Colonic mucosa (tissue), 4 donors: ENCODE results near the gene METAP1D. TPM values are rescaled to one million over a fixed set of nuclear protein-coding genes. Genes with fewer than 3 reads are reported as not detected.

Source experiments
- DNase-seq: peaks from one replicate; pipeline ENCODE4 v3.0.0-alpha.2; 2020
- H3K27ac ChIP-seq: fragments of 200-600 bp; one replicate; pipeline ENCODE4 v1.8.0; 2021
- H3K27me3 ChIP-seq: fragments of 200-600 bp; one replicate; pipeline ENCODE4 v1.8.0; 2021
- H3K36me3 ChIP-seq: fragments of 200-600 bp; one replicate; pipeline ENCODE4 v1.8.0; 2021
- H3K4me1 ChIP-seq: fragments of 200-600 bp; one replicate; pipeline ENCODE4 v1.8.0; 2021; ENCODE audit warnings: mild to moderate bottlenecking
- H3K4me3 ChIP-seq: fragments of 200-600 bp; one replicate; pipeline ENCODE4 v1.8.0; 2021
- H3K9ac ChIP-seq, 2 donors: one replicate each; pipeline ENCODE4 v1.7.0; 2013; ENCODE audit warnings: control low read depth in 2 of 2, low read depth in 2 of 2, low read length in 2 of 2
- H3K9me3 ChIP-seq: fragments of 200-600 bp; one replicate; pipeline ENCODE4 v1.8.0; 2021
- intact Hi-C: fragments of 100-400 bp; cut with DNase I; formaldehyde crosslinking; loops from one replicate; pipeline ENCODE4 v1.14.1; 2022
- total RNA-seq, 2 donors: library from RNA; stranded (reverse); fragmentation: NEBNext Ultra II Directional in 1 of 2; extraction: Animal tissue kit (Norgen Biotek cat#: 25700) in 1 of 2; gene quantifications; one replicate each; pipeline ENCODE4 v1.2.1, GENCODE V29; 2021
- TF ChIP-seq, protein P1 (sequence below): fragments of 200-600 bp; IDR thresholded peaks from one replicate; pipeline ENCODE4 v1.8.0; 2022; ENCODE audit warnings: antibody characterized with exemption, mild to moderate bottlenecking
- donor health status: healthy.
- donor health status: DM: no; HTN: no; CAD: no.
- donor health status: DM: no; HTN: no; CAD: no.

Gene METAP1D
- 1 to 10 TPM; 3.3 to 5.8 TPM for total RNA-seq

DNA sequence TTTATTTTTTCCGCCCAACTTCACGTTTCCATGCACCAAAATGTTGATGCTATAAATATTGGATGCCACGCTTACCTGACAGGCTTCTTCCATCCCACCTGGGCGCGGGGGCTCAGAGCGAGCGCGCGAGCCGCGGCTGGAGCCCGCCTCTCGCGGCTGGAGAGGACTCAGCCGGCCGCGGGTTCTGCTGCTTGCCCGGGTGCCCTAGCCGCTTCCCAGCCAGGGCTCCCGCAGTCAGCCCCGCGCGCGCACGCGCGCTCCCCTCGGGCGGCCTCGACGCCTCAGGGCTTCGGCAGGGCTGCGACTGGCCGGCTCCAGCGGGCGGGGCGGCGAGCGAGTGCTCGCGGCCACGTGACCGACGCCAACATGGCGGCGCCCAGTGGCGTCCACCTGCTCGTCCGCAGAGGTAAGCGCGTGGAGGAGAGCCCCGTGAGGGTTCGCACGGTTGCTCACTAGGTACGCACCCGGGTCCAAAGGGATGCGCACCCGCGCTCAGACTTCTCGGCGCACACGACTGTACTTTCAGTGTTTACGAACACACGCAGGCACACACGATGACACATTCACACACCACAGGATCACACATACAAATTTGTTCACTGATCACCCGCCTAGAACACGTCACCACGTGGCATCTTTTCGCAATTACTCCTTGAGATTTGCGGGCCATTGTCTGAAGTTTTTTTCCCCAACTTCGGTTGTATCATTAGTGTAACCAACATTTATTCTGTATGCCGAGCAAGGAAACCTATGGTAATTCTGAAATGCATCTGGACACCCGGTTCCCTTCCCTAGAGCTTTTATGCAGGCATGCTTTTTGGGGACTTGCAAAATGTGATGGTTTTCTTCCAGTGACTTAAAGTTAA is at the start of gene METAP1D:
TSS of gene METAP1D (plus strand) at position 350 of the 866 bp plus-strand sequence. CDS start at position 367, 17 bp downstream.
- Histone ChIP-seq H3K4me3 (peak within 1 kb of the TSS; percentile 64), H3K9me3 (no peaks in the 10 kb centered on the region), H3K36me3 (no peaks in the 10 kb centered on the region), H3K27ac (no peak within 1 kb of the TSS), H3K27me3 (no peaks in the 10 kb centered on the region), H3K9ac (peak within 1 kb of the TSS; percentile 54 to 79), H3K4me1 (peaks cover 3% of the 10 kb centered on the region)
- DNase-seq: peak; percentile 93
- TF ChIP-seq, protein P1, sequence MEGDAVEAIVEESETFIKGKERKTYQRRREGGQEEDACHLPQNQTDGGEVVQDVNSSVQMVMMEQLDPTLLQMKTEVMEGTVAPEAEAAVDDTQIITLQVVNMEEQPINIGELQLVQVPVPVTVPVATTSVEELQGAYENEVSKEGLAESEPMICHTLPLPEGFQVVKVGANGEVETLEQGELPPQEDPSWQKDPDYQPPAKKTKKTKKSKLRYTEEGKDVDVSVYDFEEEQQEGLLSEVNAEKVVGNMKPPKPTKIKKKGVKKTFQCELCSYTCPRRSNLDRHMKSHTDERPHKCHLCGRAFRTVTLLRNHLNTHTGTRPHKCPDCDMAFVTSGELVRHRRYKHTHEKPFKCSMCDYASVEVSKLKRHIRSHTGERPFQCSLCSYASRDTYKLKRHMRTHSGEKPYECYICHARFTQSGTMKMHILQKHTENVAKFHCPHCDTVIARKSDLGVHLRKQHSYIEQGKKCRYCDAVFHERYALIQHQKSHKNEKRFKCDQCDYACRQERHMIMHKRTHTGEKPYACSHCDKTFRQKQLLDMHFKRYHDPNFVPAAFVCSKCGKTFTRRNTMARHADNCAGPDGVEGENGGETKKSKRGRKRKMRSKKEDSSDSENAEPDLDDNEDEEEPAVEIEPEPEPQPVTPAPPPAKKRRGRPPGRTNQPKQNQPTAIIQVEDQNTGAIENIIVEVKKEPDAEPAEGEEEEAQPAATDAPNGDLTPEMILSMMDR: no peak
- intact Hi-C loops: no loop called here

DNA sequence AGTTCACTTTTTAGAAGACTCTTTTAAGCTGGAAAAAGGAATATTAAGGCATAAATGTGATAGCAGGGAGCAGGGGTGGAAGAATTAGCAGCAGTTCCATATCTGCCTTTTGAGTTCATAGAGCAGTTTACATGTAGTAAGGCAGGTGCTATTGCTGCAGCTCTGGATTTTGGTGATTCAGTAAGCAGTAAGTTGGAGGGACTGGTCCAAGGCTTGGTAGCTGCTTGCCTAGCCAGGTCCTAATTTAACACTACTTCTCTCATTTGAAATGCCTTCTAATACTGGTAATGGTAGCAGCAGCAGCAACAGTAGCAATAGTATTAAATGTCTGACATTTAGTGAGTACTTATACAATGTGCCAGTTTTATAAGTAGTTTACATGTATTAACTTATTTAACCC is 47.5 kb upstream of the METAP1D start:
- no peak overlapping the region for H3K27ac ChIP-seq
- no peaks in the 10 kb centered on the region for H3K36me3 ChIP-seq
- no peaks in the 10 kb centered on the region for H3K9me3 ChIP-seq
- no peak overlapping the region for H3K4me3 ChIP-seq
- intact Hi-C loops: no loop called here
- no peaks in the 10 kb centered on the region for H3K27me3 ChIP-seq
- TF ChIP-seq, protein P1: no peak
- DNase-seq: no peak
- H3K4me1 ChIP-seq: no peaks in the 10 kb centered on the region
- no peak overlapping the region for H3K9ac ChIP-seq

DNA sequence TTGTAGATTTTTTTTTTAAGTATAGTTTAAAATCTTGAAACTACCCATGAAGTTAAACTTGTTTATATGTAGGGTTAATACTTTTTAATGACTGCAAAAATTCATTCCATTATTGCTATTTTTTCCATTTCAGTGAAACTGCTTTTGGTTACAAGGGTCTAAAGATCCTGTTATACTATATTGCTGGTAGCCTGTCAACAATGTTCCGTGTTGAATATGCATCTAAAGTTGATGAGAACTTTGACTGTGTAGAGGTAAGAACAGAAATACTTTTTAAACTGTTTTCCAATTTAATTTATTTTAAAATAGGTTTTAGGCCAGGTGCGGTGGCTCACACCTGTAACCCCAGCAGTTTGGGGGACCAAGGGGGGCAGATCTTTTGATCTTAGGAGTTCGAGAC is 47.0 kb upstream of the METAP1D start:
- no peak overlapping the region for H3K4me3 ChIP-seq
- no peak overlapping the region for H3K9ac ChIP-seq
- intact Hi-C loops: no loop called here
- no peaks in the 10 kb centered on the region for H3K4me1 ChIP-seq
- no peaks in the 10 kb centered on the region for H3K9me3 ChIP-seq
- H3K36me3 ChIP-seq: no peaks in the 10 kb centered on the region
- no peaks in the 10 kb centered on the region for H3K27me3 ChIP-seq
- DNase-seq: no peak
- TF ChIP-seq, protein P1: no peak
- no peak overlapping the region for H3K27ac ChIP-seq

DNA sequence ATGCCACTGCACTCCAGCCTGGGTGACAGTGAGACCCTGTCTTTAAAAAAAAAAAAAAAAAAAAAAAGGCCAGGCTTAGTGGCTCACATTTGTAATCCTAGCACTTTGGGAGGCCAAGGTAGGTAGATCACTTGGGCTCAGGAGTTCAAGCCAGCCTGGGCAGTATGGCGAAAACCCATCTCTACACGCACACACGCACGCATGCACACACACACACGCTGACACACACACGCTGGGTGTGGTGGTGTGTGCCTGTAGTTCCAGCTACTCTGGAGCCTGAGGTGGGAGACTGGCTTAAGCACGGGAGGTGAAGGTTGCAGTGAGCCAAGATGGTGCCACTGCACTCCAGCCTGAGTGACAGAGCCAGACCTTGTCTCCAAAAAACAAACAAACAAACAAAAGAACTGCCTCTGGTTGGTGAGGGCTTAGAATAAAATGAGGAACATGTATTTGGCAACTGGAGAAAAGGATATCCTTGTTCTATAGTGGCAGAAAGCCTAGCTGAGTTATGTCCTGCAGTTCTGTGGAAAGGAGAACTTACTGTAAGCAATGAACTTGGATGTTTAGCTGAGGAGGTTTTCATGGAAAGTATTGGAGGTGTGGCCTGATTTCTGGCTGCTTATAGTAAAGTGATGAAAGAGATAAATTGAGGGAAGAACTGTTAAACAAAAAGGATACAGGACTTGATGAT is 43.5 kb upstream of the METAP1D start:
- TF ChIP-seq, protein P1: no peak
- H3K9ac ChIP-seq: no peak overlapping the region
- no peak overlapping the region for H3K4me3 ChIP-seq
- H3K27me3 ChIP-seq: no peaks in the 10 kb centered on the region
- intact Hi-C loops: no loop called here
- no peaks in the 10 kb centered on the region for H3K36me3 ChIP-seq
- no peak for DNase-seq
- no peaks in the 10 kb centered on the region for H3K4me1 ChIP-seq
- H3K27ac ChIP-seq: no peak overlapping the region
- H3K9me3 ChIP-seq: no peaks in the 10 kb centered on the region

DNA sequence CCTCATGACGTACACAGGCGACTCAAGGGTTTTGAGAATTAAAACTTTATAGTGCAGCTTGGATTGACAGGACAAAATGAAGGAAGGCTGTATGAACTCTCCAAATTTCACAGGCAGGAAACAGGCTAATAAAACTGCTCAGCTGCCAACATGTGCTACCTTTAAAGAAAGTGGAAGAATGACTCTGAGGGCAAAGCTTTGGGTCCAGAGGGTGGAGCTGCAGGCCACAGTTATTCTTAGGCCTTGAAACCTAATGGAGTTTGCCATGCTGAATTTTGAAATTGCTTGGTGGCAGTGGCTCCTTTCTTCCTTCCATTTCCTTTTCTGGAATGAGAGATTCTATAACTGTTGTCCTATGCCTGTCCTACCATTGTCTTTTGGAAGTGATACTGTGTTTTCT is 42.7 kb upstream of the METAP1D start:
- no peak overlapping the region for H3K27ac ChIP-seq
- H3K36me3 ChIP-seq: no peaks in the 10 kb centered on the region
- H3K9ac ChIP-seq: no peak overlapping the region
- no peak for DNase-seq
- no peaks in the 10 kb centered on the region for H3K27me3 ChIP-seq
- H3K4me3 ChIP-seq: no peak overlapping the region
- H3K4me1 ChIP-seq: no peaks in the 10 kb centered on the region
- intact Hi-C loops: no loop called here
- TF ChIP-seq, protein P1: no peak
- no peaks in the 10 kb centered on the region for H3K9me3 ChIP-seq
